A673 (cell line): Measurements from ENCODE around the gene HPN. TPM values are rescaled to one million over a fixed set of nuclear protein-coding genes. Genes with fewer than 3 reads are reported as not detected.

Experiments used
- BruUV-seq: library from RNA; stranded (reverse); fragments of 400-500 nt; replicated peaks from 2 replicates; lab custom pipeline; 2021; lab: Mats Ljungman, UMichigan
- CTCF ChIA-PET: fragments of 300-600 bp; sonication (Branson Sonifier 250); formaldehyde crosslinking; loops from one replicate; lab custom pipeline; 2022; ENCODE audit warnings: antibody characterized with exemption; lab: Charles Lee
- POLR2A ChIA-PET: fragments of 300-600 bp; sonication (Branson Sonifier 250); formaldehyde crosslinking; loops from one replicate; lab custom pipeline; 2022; ENCODE audit warnings: antibody characterized with exemption; ENCODE audit not compliant: low non-redundant PET; lab: Charles Lee
- DNase-seq: peaks from one replicate; pipeline ENCODE4 v3.0.0-alpha.2; 2015; ENCODE audit warnings: low spot score
- H3K27ac ChIP-seq: fragments of 200-600 bp; sonication (generic); 2 replicates; pipeline ENCODE4 v1.5.1; 2016; ENCODE audit warnings: mixed run types, low read depth, mild to moderate bottlenecking, mixed read lengths, antibody characterized with exemption, low read length; ENCODE audit not compliant: poor library complexity, severe bottlenecking
- H3K27me3 ChIP-seq: fragments of 200-600 bp; sonication (generic); replicated peaks from 2 replicates; pipeline ENCODE4 v1.6.1; 2017; ENCODE audit warnings: mixed run types, low read depth, mild to moderate bottlenecking, mixed read lengths, antibody characterized with exemption, low read length; ENCODE audit not compliant: insufficient read depth, poor library complexity
- H3K36me3 ChIP-seq: fragments of 200-600 bp; sonication (generic); 2 replicates; pipeline ENCODE4 v1.6.1; 2016; ENCODE audit warnings: mixed run types, mild to moderate bottlenecking, mixed read lengths, antibody characterized with exemption, low read length; ENCODE audit not compliant: insufficient read depth, poor library complexity, severe bottlenecking
- H3K4me1 ChIP-seq: fragments of 200-600 bp; sonication (generic); 2 replicates; pipeline ENCODE4 v1.6.1; 2017; ENCODE audit warnings: mixed run types, mild to moderate bottlenecking, mixed read lengths, antibody characterized with exemption, low read length; ENCODE audit not compliant: insufficient read depth, poor library complexity, severe bottlenecking
- H3K4me3 ChIP-seq: fragments of 200-600 bp; sonication (generic); 2 replicates; pipeline ENCODE4 v1.5.1; 2016; ENCODE audit warnings: low read depth, mixed run types, mild to moderate bottlenecking, mixed read lengths, low read length; ENCODE audit not compliant: poor library complexity, severe bottlenecking
- H3K9me3 ChIP-seq: fragments of 200-600 bp; sonication (generic); 2 replicates; pipeline ENCODE4 v1.6.1; 2016; ENCODE audit warnings: mixed run types, low read depth, mild to moderate bottlenecking, mixed read lengths, antibody characterized with exemption, low read length; ENCODE audit not compliant: poor library complexity, severe bottlenecking
- CTCF ChIP-seq: fragments of 300-800, 200-600 bp; sonication (generic); conservative IDR thresholded peaks from 2 replicates; pipeline ENCODE4 v1.5.1; 2017; ENCODE audit warnings: low read depth, mild to moderate bottlenecking, antibody characterized with exemption, low read length, moderate library complexity, mixed read lengths
- EZH2 ChIP-seq: fragments of 200-600 bp; sonication (generic); IDR thresholded peaks from 2 replicates; pipeline ENCODE4 v1.6.1; 2017; ENCODE audit warnings: borderline replicate concordance, low read depth, mild to moderate bottlenecking, mixed read lengths, antibody characterized with exemption, low read length; ENCODE audit not compliant: poor library complexity, severe bottlenecking
- intact Hi-C: fragments of 100-400 bp; cut with micrococcal nuclease; formaldehyde crosslinking; loops from one replicate; pipeline ENCODE4 v1.10.0; 2022; ENCODE audit not compliant: unreplicated experiment
- total RNA-seq: library from RNA; stranded (reverse); gene quantifications from 2 replicates; pipeline ENCODE4 v1.2.3, GENCODE V29; 2021

The HPN gene
- total RNA-seq, 1 experiment from 2014 or later: not detected

GRCh38 chr19:35109395-35110112 is 68.0 kb downstream of the HPN start:
- BruUV-seq: no TSS peak
- intact Hi-C loops: no loop called here
- POLR2A ChIA-PET: no interaction called here

GRCh38 chr19:35110974-35111373 is 69.5 kb downstream of the HPN start:
- intact Hi-C loops: no loop called here

More at GRCh38 chr19:35109395-35110112, 68.0 kb downstream of the HPN start:
- no peaks in the 10 kb centered on the region for H3K4me1 ChIP-seq
- no peaks in the 10 kb centered on the region for H3K9me3 ChIP-seq
- H3K27me3 ChIP-seq: no peaks in the 10 kb centered on the region
- CTCF ChIA-PET: interaction anchor here (0.5 kb wide), 1 partner anchor 32 kb away, joined by 5 read pairs; no protein-coding TSS in a partner anchor
- no peak overlapping the region for H3K4me3 ChIP-seq
- TF ChIP-seq CTCF: no peak
- TF ChIP-seq EZH2: no peak
- DNase-seq: no peak
- no peak overlapping the region for H3K27ac ChIP-seq
- H3K36me3 ChIP-seq: no peaks in the 10 kb centered on the region

GRCh38 chr19:35112995-35113688 is 71.6 kb downstream of the HPN start:
- Histone ChIP-seq H3K4me1 (no peaks in the 10 kb centered on the region), H3K9me3 (no peaks in the 10 kb centered on the region), H3K36me3 (no peaks in the 10 kb centered on the region), H3K27me3 (no peaks in the 10 kb centered on the region), H3K27ac (no peak overlapping the region), H3K4me3 (no peak overlapping the region)
- no peak for DNase-seq
- CTCF ChIA-PET: no interaction called here
- TF ChIP-seq CTCF (no peak), EZH2 (no peak)
- intact Hi-C loops: no loop called here
- POLR2A ChIA-PET: interaction anchor here (0.6 kb wide), 1 partner anchor 53 kb away, joined by 3 read pairs; no protein-coding TSS in a partner anchor
- BruUV-seq: no TSS peak

More at GRCh38 chr19:35110974-35111373, 69.5 kb downstream of the HPN start:
- DNase-seq: no peak
- no TSS peak for BruUV-seq
- H3K27me3 ChIP-seq: no peaks in the 10 kb centered on the region
- no peak for TF ChIP-seq CTCF
- no peak for TF ChIP-seq EZH2
- ChIA-PET POLR2A (no interaction called here), CTCF (no interaction called here)
- no peaks in the 10 kb centered on the region for H3K36me3 ChIP-seq
- H3K27ac ChIP-seq: no peak overlapping the region
- H3K4me1 ChIP-seq: no peaks in the 10 kb centered on the region
- H3K4me3 ChIP-seq: no peak overlapping the region
- H3K9me3 ChIP-seq: no peaks in the 10 kb centered on the region
